ENCODE data around the gene OSMR. TPM values are rescaled to one million over a fixed set of nuclear protein-coding genes. Genes with fewer than 3 reads are reported as not detected.

The OSMR gene
- polyA plus RNA-seq, 1 of the 3 experiments (the other 2 are of a cell fraction) = 56.0 TPM

GRCh38 chr5:38806775-38807258 lies 39.0 kb upstream of the OSMR start (continued):
- peak; percentile 81; the same call in 1 of the 2 replicates for TF ChIP-seq FOSL2 (IDR thresholded peaks at IDR 0.05; ENCODE audit: borderline replicate concordance, low read depth)
- TF ChIP-seq NRF1 (IDR thresholded peaks at IDR 0.05; ENCODE audit: low read depth, low read length) = no peak
- peak; percentile 65 for TF ChIP-seq JUND (IDR thresholded peaks at IDR 0.05)
- no peak for TF ChIP-seq GATA2 (CRISPR knock-in tag; IDR thresholded peaks at IDR 0.05)
- TF ChIP-seq ZBTB33 (IDR thresholded peaks at IDR 0.05; ENCODE audit: borderline replicate concordance, low read depth) = no peak
- TF ChIP-seq RXRA (IDR thresholded peaks at IDR 0.05; ENCODE audit: borderline replicate concordance, low read depth) = peak; percentile 90; the same call in 1 of the 2 replicates
- TF ChIP-seq CHD2 (IDR thresholded peaks at IDR 0.05; ENCODE audit: low read length, partially characterized antibody) = no peak
- TF ChIP-seq TEAD4 (IDR thresholded peaks at IDR 0.05; ENCODE audit: borderline replicate concordance, insufficient read depth) = 0 out of 2 replicates have a peak, but pooled peaks have one; percentile 35
- no peak for TF ChIP-seq RAD21 (IDR thresholded peaks at IDR 0.05; ENCODE audit: low read length)
- 0 out of 2 replicates have a peak, but pooled peaks have one; percentile 33 for TF ChIP-seq PBX3 (IDR thresholded peaks at IDR 0.05)
- no peak for TF ChIP-seq YY1 (IDR thresholded peaks at IDR 0.05; ENCODE audit: low read depth)
- TF ChIP-seq NFIC (IDR thresholded peaks at IDR 0.05; ENCODE audit: borderline replicate concordance) = no peak; the same call in 1 of the 2 replicates
- no peak for TF ChIP-seq IRF3 (IDR thresholded peaks at IDR 0.05; ENCODE audit: low read depth, low read length)

- peaks cover 24% of the 10 kb centered on the region for H3F3A ChIP-seq (replicated peaks; ENCODE audit: insufficient read depth)
- peaks cover 15 to 21% of the 10 kb centered on the region in 2 experiments for H3K4me1 ChIP-seq (ENCODE audit: control insufficient read depth in 1 of 2, insufficient read depth in 2 of 2, low read depth in 1 of 2, low read length in 1 of 2)
- no peak overlapping the region for H3K9ac ChIP-seq
- no peak overlapping the region for H2AFZ ChIP-seq (ENCODE audit: low read depth)
- DNase-seq = no peak
- 8% methylated on average over 8 of the region's 8 CpGs for WGBS (ENCODE audit: low lambda C conversion rate)
- H4K20me1 ChIP-seq (ENCODE audit: insufficient read depth) = no peaks in the 10 kb centered on the region
- peak overlapping the region; percentile 36; the same call in 1 of the 2 replicates for H3K4me2 ChIP-seq
- H3K4me3 ChIP-seq (ENCODE audit: low read depth in 2 of 2, low read length in 1 of 2) = no peak overlapping the region; a peak in 1 of 4 replicates
- POLR2A ChIA-PET = no interaction called here
- no peaks in the 10 kb centered on the region for H3K27me3 ChIP-seq (ENCODE audit: insufficient read depth)
- CTCF ChIA-PET = interaction anchor here (1.0 to 14.8 kb wide), 20 partner anchors 9 to 601 kb away, joined by 3 to 338 read pairs (median 7); partner anchors contain the start of gene LIFR
- no peaks in the 10 kb centered on the region for H3K9me2 ChIP-seq
- H3K27ac ChIP-seq (ENCODE audit: low read depth in 2 of 2, low read length in 1 of 2) = peak overlapping the region; percentile 47 to 63
- H3K79me2 ChIP-seq (ENCODE audit: insufficient read depth) = no peaks in the 10 kb centered on the region
- no peaks in the 10 kb centered on the region for H3K9me3 ChIP-seq
- no peaks in the 10 kb centered on the region for H3K36me3 ChIP-seq (replicated peaks in 1 of 2; ENCODE audit: control insufficient read depth in 1 of 2, insufficient read depth in 2 of 2, low read length in 1 of 2)
- no peak for TF ChIP-seq GATA2 (CRISPR knock-in tag; IDR thresholded peaks at IDR 0.05)
- TF ChIP-seq ZBTB33 (IDR thresholded peaks at IDR 0.05; ENCODE audit: borderline replicate concordance, low read depth) = no peak
- TF ChIP-seq MEF2A (IDR thresholded peaks at IDR 0.05; ENCODE audit: borderline replicate concordance, low read depth) = peak; percentile 45; the same call in 1 of the 2 replicates
- no peak for TF ChIP-seq EZH2phosphoT487 (IDR thresholded peaks at IDR 0.05; ENCODE audit: borderline replicate concordance, low read depth)
- no peak for TF ChIP-seq CHD2 (IDR thresholded peaks at IDR 0.05; ENCODE audit: low read length, partially characterized antibody)
- peak; percentile 82 for TF ChIP-seq TCF12 (IDR thresholded peaks at IDR 0.05)
- TF ChIP-seq RXRA (IDR thresholded peaks at IDR 0.05; ENCODE audit: borderline replicate concordance, low read depth) = peak; percentile 57; the same call in 1 of the 2 replicates
- no peak for TF ChIP-seq MAX (IDR thresholded peaks at IDR 0.05; ENCODE audit: low read depth)
- TF ChIP-seq SMC3 (IDR thresholded peaks at IDR 0.05; ENCODE audit: low read depth, low read length) = no peak
- peak; percentile 79 for TF ChIP-seq JUND (IDR thresholded peaks at IDR 0.05)
- peak; percentile 50; the same call in 1 of the 2 replicates for TF ChIP-seq POLR2AphosphoS5 (IDR thresholded peaks at IDR 0.05; ENCODE audit: low read depth, low read length)
- TF ChIP-seq RCOR1 (IDR thresholded peaks at IDR 0.05; ENCODE audit: low read length) = no peak
- TF ChIP-seq IRF3 (IDR thresholded peaks at IDR 0.05; ENCODE audit: low read depth, low read length) = no peak
- TF ChIP-seq ELF1 (IDR thresholded peaks at IDR 0.05) = no peak
Measured at GRCh38 chr5:38807570-38808483, 38.0 kb upstream of the OSMR start.

Data from SK-N-SH (cell line).